C4-2B (cell line): ENCODE results near the gene SRRM3.

ENCODE experiments used
- ZFX ChIP-seq: fragments of 450-650 bp; IDR thresholded peaks from 2 replicates; pipeline ENCODE4 v1.6.1; 2017
- TF ChIP-seq, protein P1 (sequence below): fragments of 450-650 bp; conservative IDR thresholded peaks from 2 replicates; pipeline ENCODE4 v1.5.1; 2017; ENCODE audit warnings: mild to moderate bottlenecking

DNA sequence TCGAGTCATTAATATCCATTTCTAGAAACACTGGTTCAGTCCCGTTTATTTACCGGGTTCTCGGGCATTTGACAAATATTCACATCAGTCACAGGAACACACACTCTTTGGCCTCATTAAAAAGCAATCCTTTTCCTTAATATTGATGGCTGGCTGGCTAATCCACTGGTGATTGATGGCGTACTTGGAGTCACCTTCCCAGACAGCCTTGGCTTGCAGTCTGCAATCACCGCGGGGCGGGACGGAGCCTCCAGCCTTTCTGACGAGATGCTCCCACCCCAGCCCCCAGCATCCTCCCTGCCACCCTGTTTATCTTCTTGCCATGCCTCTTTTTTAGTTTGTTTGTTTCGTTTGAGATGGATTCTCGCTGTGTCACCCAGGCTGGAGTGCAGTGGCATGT, 36.6 kb downstream of the SRRM3 start:
- TF ChIP-seq, protein P1, sequence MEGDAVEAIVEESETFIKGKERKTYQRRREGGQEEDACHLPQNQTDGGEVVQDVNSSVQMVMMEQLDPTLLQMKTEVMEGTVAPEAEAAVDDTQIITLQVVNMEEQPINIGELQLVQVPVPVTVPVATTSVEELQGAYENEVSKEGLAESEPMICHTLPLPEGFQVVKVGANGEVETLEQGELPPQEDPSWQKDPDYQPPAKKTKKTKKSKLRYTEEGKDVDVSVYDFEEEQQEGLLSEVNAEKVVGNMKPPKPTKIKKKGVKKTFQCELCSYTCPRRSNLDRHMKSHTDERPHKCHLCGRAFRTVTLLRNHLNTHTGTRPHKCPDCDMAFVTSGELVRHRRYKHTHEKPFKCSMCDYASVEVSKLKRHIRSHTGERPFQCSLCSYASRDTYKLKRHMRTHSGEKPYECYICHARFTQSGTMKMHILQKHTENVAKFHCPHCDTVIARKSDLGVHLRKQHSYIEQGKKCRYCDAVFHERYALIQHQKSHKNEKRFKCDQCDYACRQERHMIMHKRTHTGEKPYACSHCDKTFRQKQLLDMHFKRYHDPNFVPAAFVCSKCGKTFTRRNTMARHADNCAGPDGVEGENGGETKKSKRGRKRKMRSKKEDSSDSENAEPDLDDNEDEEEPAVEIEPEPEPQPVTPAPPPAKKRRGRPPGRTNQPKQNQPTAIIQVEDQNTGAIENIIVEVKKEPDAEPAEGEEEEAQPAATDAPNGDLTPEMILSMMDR, result no peak
- no peak for TF ChIP-seq ZFX
